HG02642 (cell line): ENCODE measurements around the gene SIMC1.

Experiments used
- ATAC-seq: cut with Tn5 transposase; IDR thresholded peaks from one replicate; pipeline ENCODE4 v1.9.1; 2021; ENCODE audit warnings: mild to moderate bottlenecking; ENCODE audit not compliant: unreplicated experiment, poor library complexity

SIMC1 gene

DNA sequence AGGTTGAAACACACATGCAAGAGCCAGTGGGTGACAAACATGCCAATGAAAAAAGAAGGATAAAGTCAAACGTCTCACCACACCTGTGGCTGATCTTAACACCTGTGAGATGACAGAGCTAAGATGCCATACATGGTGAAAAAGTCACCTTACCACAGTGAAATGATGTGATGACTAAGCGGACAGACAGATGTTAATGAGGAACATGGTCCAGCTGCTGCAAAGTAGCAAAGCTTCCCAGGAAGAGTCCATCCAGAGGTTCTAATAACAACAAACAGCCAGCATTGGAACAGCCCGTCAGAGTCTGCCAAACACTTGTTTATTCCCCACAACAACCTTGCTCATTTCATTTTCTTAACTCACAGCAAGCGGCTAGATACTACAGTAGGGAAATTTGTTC is 121.4 kb downstream of the SIMC1 start:
- ATAC-seq, result no peak

- ATAC-seq, result no peak
Measured at GRCh38 chr5:176360894-176361436, 122.7 kb downstream of the SIMC1 start.

DNA sequence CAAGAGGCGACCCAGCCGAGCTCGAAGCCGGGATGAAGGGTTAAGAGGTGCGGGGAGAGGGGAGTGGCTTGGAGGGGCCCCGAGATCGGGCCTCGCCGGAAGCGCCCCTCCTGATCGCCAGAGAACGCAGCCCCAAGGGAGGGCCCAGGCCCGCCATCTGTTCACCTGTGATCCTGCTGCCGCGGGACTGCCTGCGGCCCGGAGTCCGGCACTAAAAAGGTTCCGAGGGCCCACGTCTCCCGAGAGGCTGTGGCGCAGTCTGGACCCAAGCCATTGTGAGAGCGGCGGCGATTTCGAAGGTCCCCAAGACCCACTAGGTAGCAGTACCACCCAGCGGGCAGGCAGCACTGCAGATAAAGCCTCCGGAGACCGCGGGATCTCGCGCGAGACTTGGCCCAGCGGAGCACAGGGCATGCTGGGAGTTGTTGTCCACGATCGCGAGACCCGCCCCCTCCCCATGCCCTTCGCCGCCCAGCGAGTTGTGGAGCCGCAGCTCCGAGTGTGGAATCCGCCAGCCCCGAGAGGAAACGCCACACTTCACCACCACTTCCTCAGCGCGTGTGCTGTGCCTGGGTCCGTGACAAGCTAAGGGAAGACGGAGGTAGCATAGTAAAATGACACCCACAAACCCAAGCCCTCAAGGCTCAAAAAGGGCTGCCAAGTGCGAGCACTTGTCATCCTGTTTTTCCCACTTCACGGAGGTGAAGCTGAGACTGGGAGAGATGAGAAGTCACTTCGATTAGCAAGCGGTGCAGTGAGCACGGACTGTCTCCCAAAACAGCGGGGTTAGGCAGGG is 123.4 kb downstream of the SIMC1 start, which contains the start of gene KIAA1191:
Gene KIAA1191, minus strand, starts transcription at position 328 of the 796 bp plus-strand sequence. CDS start 2,256 bp downstream, outside the sequence.
- peak; percentile 87 for ATAC-seq

DNA sequence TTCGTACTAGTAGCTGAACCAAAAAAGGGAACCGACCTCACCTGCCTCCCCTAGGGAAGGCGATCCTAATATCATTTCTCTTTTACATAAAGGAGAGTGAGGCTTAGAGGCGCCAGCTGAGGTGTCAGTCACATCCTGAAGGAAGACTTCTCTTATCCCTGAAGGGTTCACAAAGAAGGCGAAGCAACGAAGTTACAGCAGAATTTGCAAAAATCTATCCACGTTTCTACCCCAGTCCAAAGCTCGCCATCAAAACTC is 123.9 kb downstream of the SIMC1 start:
- ATAC-seq, result peak; percentile 5

- ATAC-seq, result no peak
Measured at GRCh38 chr5:176364765-176365350, 126.6 kb downstream of the SIMC1 start.

GRCh38 chr5:176365351-176366231 is 127.4 kb downstream of the SIMC1 start, which contains the start of gene ARL10:
ARL10 (plus strand) TSS chr5:176365487; CDS start chr5:176365564, 77 bp downstream.
- ATAC-seq, result peak; percentile 41

DNA sequence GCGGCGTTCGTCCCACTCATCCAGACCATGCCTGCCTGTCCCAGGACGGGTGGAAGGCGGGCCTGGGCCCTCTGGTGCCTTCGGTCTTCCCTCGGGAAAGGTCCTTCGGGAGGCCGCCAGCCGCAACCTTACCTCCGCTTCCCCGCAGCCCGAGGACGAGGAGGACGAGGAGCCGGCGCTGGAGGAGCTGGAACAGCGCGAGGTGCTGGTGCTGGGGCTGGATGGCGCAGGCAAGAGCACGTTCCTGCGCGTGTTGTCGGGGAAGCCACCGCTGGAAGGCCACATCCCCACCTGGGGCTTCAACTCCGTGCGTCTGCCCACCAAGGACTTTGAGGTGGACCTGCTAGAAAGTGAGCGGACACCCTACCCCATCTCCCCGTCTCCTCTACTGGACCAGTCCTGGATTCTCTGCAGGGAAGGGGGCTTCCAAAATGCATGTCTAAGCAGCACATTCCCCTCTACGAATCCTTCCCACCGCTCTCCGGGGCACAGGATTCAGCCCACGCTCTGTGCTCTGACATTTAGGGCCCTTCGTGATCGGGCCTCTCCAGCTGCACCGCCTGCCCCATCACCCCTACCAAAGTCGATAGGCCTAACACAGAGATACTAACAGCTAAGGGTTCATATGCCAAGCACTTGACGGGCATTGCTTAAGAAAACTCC is 128.1 kb downstream of the SIMC1 start:
- ATAC-seq, result no peak

GRCh38 chr5:176368726-176369125 is 130.5 kb downstream of the SIMC1 start:
- no peak for ATAC-seq

GRCh38 chr5:176369934-176370711 is 131.9 kb downstream of the SIMC1 start:
- no peak for ATAC-seq

GRCh38 chr5:176371621-176372539 is 133.7 kb downstream of the SIMC1 start:
- no peak for ATAC-seq

DNA sequence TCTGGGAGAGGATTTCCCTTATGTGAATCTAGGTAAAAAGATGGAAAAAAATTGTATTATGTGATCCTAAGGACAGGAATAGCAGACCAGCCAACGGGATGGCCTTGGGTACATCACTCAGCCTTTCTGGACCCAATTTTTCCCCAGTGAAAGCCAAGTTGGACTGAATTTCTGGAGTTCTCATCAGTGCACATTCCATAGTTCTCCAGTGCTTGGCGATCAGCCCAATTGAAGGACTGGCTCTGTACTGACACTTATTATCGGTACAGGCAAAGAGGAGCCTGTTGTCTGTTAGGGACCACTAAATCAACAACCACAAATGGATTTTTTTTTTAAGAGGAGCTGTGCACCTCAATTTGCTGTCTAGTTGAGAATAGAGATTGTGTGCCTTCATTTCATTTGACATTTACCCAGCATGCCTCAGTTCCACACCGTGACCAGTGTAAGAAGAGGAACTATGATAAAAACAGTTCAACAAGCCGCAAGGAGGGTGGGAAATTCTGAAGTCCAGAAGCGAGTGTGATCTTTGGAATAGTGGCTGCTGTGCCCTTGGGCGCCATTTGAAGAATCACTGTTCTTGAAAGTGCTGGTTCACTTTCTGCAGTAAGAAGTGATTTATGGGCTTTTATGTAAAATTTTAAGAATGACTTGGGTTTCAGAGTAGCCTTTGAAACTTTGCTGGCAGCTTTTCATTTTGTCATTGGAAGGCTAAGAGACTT is 135.0 kb downstream of the SIMC1 start:
- no peak for ATAC-seq

DNA sequence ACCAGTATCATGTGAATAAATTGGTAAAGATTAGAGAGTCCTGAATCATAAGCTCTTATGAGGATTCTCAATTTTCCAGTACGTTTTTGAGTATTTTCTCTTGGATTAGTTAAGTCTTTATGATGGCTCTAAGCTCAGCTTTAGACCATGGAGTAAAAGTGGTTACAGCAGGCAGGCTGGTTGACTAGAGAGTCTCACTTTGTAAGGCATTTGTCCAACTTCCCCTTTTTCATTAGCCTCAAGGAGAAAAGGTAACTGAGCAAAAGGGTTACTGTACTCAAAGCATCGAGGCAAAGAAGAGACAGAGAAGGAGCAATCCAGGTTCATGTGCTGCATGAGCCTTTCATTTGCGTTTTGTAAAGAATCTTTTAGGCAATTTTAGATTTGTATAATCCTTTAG is 141.7 kb downstream of the SIMC1 start:
- no peak for ATAC-seq

GRCh38 chr5:176381423-176381822 is 143.2 kb downstream of the SIMC1 start:
- ATAC-seq, result no peak

DNA sequence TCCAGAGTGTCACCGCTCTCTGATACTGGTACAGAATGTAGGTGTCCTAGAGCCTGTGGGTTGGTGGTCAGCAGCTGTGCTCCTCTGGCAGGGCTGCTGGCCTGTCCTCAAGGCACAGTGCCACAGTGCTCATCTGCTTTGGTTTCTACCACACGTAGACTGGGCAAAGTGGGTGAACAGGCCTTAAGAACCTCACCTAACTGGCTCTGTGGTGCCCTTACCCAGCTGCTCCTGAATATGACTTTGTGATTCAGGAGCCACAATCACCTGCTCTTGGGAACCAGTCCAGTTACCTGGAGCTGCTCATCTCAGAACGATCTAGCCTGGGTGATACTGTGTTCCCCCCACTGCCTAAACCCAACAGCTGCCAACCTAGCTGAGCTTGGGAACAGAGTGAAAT is 143.8 kb downstream of the SIMC1 start:
- no peak for ATAC-seq

DNA sequence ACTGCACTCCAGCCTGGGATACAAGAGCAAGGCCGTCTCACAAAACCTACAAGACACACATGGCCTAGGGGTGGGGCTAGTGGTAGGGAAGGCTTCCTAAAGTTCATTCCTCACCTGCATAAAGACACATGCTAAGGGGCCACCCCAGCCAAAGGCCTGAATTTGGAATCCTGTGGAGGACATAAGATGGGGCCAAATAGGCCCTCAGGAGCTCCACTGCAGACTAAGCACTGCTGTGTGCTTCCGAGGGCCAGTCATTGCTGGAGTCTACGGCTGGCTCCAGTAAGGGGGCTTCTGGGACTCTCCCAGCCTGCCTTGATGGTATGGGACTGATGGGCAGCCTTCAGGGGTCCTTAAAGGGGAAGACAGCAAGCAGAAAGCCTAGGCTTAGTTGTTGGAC is 144.5 kb downstream of the SIMC1 start:
- ATAC-seq, result no peak

- ATAC-seq, result no peak
Measured at GRCh38 chr5:176383248-176383905, 145.2 kb downstream of the SIMC1 start.

DNA sequence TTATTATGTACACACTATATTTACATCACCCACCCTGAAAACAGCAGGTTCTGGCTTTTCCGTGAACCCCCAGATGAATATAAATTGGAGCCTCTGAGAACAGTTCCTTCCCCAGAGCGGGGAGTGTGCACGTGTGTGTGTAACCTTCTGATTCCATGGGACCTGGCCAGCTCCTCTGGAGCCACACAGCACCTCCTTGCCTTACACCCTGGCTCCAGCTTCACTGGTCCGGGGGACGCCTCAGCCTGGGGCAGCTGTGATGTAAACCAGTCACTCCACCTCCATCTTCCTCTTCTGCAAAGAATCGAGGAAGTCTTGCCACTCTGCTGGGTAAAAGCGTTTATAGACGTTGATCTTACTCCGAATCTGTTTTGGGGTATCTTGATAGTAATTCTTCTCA is 145.7 kb downstream of the SIMC1 start:
- ATAC-seq, result no peak
